GM12872 (cell line): ENCODE data around the gene TMEM269.

ENCODE experiments used
- CTCF ChIP-seq: IDR thresholded peaks from 3 replicates; pipeline ENCODE4 v1.5.1; 2011; ENCODE audit warnings: low read depth, mild to moderate bottlenecking, low read length, moderate library complexity; ENCODE audit not compliant: insufficient read depth

Gene TMEM269

GRCh38 chr1:42738678-42739226 lies 46.0 kb upstream of the TMEM269 start:
- no peak for TF ChIP-seq CTCF

- TF ChIP-seq CTCF = no peak
Measured at GRCh38 chr1:42739753-42740700, 44.8 kb upstream of the TMEM269 start, which contains the start of gene CLDN19. Gene CLDN19 (minus strand): TSS chr1:42740236. CDS start chr1:42740063, 173 bp downstream.

GRCh38 chr1:42740851-42741580 lies 43.8 kb upstream of the TMEM269 start:
- TF ChIP-seq CTCF = no peak

- no peak for TF ChIP-seq CTCF
Measured at GRCh38 chr1:42741706-42742105, 43.1 kb upstream of the TMEM269 start.

- TF ChIP-seq CTCF = no peak
Measured at GRCh38 chr1:42742141-42742540, 42.6 kb upstream of the TMEM269 start.

- no peak for TF ChIP-seq CTCF
Measured at GRCh38 chr1:42742617-42743316, 42.0 kb upstream of the TMEM269 start.
